GM10248 (cell line): ENCODE measurements around the gene MOXD1.
A peak's percentile ranks its signal among the peaks of the same experiment; 100 is the strongest.

ENCODE experiments used
- CTCF ChIA-PET: fragments of 300-600 bp; sonication (Branson Sonifier 250); formaldehyde crosslinking; extraction: SDS; loops from one replicate; lab custom pipeline; 2021; ENCODE audit warnings: antibody characterized with exemption; lab: Yijun Ruan, JAX
- POLR2A ChIA-PET: fragments of 350-650 bp; sonication (Branson Sonifier 250); formaldehyde crosslinking; extraction: SDS; loops from one replicate; lab custom pipeline; 2020; ENCODE audit warnings: antibody characterized with exemption; lab: Yijun Ruan, JAX
- DNase-seq: peaks from one replicate; pipeline ENCODE4 v3.0.0; 2012; ENCODE audit errors: extremely low spot score
- TF ChIP-seq, protein P1 (sequence below): IDR thresholded peaks from 2 replicates; pipeline ENCODE4 v1.5.1; 2012; ENCODE audit warnings: mild to moderate bottlenecking, low read depth; ENCODE audit errors: extremely low read depth, missing control alignments, control extremely low read depth

MOXD1 gene

DNA sequence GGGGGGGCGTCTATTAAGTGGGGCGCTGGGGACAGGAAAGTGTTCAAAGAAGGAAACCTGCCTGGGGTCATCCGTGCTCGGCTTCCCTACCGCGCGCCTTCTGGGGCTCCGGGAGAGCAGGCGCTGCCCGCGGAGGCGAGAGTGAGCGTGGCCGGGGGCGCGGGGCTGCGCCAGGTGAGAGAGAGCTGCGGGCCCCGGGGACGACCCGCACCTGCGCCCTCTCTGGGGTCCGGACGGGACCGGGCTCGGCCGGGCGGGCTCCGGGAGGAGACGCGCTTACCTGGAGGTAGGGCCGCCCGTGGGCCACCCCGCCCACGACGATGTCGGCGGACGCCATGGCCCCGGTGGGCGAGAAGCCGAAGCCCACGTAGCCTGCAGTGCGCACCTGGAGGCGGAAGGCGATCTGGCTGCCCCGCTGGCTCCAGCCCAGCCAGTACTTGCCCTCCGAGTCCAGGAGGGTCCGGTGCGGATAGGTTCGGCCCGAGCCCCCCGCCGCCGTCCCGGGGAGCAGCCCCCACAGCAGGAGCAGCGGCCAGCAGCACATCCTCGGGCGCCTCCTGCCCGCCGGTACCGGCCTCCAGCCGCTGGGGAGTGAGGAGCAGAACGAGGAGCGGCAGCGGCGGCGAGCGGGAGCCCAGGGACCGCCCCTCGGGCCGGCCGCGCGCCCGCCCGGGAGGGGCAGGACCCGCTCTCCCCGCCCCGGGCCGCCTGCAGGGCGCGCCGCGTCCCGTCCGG is at the start of gene MOXD1:
Gene MOXD1, minus strand, starts transcription at position 593 of the 735 bp plus-strand sequence. Its CDS starts 49 bp downstream, at position 544.
- ChIA-PET POLR2A (no interaction called here), CTCF (no interaction called here)
- DNase-seq = peak; percentile 72
- TF ChIP-seq, protein P1, sequence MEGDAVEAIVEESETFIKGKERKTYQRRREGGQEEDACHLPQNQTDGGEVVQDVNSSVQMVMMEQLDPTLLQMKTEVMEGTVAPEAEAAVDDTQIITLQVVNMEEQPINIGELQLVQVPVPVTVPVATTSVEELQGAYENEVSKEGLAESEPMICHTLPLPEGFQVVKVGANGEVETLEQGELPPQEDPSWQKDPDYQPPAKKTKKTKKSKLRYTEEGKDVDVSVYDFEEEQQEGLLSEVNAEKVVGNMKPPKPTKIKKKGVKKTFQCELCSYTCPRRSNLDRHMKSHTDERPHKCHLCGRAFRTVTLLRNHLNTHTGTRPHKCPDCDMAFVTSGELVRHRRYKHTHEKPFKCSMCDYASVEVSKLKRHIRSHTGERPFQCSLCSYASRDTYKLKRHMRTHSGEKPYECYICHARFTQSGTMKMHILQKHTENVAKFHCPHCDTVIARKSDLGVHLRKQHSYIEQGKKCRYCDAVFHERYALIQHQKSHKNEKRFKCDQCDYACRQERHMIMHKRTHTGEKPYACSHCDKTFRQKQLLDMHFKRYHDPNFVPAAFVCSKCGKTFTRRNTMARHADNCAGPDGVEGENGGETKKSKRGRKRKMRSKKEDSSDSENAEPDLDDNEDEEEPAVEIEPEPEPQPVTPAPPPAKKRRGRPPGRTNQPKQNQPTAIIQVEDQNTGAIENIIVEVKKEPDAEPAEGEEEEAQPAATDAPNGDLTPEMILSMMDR = peak; percentile 7

DNA sequence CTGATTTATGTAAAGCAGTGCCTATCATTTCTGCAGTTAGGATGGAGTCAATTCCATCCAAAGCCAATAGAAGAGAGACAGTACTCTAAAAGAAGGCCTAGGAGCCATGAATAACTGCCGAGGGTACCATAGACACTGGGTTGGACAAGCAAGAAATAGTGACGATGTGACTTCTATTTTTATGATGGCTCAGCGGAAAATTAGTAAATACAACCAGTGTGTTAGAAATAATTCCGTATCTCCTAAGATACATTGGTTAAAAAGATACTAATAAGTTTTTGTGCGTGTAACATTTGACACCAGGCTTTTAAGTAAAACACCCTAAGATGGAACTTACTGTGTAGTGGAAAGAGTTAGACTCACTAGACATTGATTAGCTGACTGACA is 45.6 kb upstream of the MOXD1 start:
- DNase-seq = no peak
- ChIA-PET CTCF (interaction anchor here (1.2 to 1.3 kb wide), 2 partner anchors 167 to 168 kb away, joined by 3 read pairs; no protein-coding TSS in a partner anchor), POLR2A (no interaction called here)
- TF ChIP-seq, protein P1 = no peak

DNA sequence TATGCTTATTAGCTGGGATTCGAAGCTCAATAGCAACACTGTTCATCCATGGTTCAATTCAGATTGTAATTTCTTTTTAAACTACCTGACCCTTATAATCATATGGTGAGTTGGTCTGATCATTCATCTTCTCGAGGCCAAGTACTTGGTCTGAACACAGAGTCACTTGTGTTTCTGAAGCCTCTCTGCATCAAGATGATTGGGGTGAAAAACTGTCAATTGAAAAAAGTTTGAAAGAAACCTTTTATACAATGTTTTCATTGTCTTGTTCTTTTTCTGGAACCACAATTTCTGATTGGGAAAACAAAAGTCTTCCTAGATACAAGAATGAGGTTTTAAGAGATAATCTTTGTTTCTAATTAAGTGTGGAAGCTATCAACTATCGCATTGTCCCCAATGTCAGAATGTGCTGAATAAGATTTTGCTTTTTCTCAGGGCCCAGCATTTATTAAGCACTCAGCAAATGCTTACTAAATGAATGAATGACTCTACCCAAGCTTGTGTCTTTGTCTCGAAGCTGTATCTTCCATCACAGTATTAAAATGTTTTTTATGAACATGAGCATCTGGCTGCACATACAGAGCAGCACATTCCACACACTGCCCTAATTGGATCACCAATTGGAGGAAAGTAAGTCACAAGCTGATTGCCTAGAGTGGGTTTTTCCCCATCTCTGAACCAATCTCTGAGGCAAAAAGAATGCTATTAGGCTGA is 45.0 kb upstream of the MOXD1 start:
- POLR2A ChIA-PET = no interaction called here
- CTCF ChIA-PET = interaction anchor here (1.2 to 1.3 kb wide), 2 partner anchors 166 to 167 kb away, joined by 3 read pairs; no protein-coding TSS in a partner anchor
- TF ChIP-seq, protein P1 = no peak
- no peak for DNase-seq

DNA sequence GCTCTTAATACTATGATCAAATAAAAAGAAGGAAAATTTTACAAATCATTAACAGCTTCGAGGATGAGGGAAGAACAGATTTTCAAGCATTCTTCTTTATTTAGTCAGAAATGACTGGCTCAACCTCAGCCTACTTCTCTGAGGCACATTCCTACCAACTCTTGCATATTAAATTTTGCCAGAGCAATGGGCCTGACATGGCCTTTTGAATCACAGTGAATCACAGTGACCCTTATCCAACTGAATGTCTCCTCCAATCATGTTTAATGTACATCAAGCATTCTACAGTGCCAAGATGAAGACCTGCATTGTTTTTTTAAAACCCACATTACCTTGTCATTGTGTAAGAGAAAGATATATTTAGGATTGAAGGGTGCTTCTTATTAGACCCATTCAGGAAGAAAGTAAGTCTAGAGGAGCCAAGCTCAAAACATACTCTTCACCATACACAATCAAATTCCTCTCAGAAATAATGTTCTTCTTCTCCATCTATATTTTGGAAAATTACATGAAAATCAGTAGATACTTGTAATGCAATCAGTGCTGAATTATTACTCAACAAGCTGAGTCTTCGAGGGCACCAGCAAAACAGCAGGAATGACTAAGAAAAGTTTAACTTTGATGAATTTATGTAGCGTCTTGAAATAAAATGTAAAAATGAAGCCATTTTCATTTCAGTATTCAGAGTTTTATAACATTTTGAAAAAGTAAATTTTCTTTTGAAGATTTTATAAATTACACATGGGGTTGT is 44.1 kb upstream of the MOXD1 start:
- TF ChIP-seq, protein P1 = no peak
- POLR2A ChIA-PET = no interaction called here
- CTCF ChIA-PET = interaction anchor here (1.0 to 1.3 kb wide), 3 partner anchors 147 to 166 kb away, joined by 3 read pairs; no protein-coding TSS in a partner anchor

DNA sequence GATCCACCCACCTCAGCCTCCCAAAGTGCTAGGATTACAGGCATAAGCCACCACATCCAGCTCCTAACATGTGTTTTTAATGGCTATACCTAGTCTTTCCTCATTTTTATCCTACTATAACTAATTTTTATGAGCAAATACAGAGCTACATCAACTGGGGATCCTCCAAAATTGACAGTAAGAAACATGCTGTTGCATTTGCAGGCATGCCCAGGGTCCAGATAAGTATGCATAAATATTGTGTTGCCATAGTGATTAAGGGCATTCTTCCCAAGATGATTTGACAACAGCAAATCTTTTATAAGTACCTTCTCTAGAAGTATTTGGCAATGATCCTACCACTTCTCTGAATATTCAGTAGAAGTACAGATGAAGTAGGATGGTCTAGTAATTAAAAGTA is 41.9 kb upstream of the MOXD1 start:
- TF ChIP-seq, protein P1 = no peak
- DNase-seq = no peak
- ChIA-PET CTCF (interaction anchor here (1.3 to 1.8 kb wide), 2 partner anchors 13 to 163 kb away, joined by 5 to 8 read pairs; no protein-coding TSS in a partner anchor), POLR2A (no interaction called here)

More for the DNA sequence above, 44.1 kb upstream of the MOXD1 start:
- no peak for DNase-seq

DNA sequence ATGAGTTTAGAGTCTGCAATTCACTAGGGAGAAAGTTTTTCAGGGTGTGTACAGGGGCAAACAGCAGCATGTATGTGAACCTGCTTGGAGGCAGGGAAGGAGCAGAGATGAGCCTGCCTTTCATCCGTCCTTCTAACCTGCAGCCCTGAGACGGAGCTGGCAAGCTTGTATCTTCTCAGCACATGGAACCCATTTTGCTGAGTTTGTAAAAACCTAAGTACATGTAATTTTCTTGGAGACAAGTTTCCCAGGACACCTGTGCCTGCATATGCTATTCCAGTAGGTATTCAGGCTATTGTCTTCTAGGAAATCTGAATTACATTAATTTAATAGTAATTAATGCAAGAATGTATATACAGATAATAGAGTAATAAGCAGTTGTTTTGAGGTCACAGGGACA is 28.8 kb upstream of the MOXD1 start:
- ChIA-PET CTCF (interaction anchor here (0.8 kb wide), 1 partner anchor 150 kb away, joined by 3 read pairs; no protein-coding TSS in a partner anchor), POLR2A (no interaction called here)
- TF ChIP-seq, protein P1 = no peak
- no peak for DNase-seq
